Keratinocyte (primary cell): ENCODE results near the gene GPR39.
"Not testable (repeated sequence)": the region's sequence is repeated elsewhere in the genome, so short reads cannot be mapped to it uniquely, and the experiment has no call there.

Source experiments
- EZH2 ChIP-seq: IDR thresholded peaks from one replicate; pipeline ENCODE4 v1.6.1; 2012; ENCODE audit warnings: inconsistent platforms, mild to moderate bottlenecking, low read length, moderate library complexity
- TF ChIP-seq, protein P1 (sequence below), 3 experiments: IDR thresholded peaks in 1 of 3; conservative IDR thresholded peaks in 1 of 3; optimal IDR thresholded peaks in 1 of 3; 2 replicates in 2 of 3; 3 replicates in 1 of 3; pipeline versions ENCODE3 to v1.5.1; 2011; ENCODE audit warnings: low read length in 3 of 3, mild to moderate bottlenecking in 3 of 3, moderate library complexity in 2 of 3, control low read depth in 1 of 3, inconsistent platforms in 1 of 3; ENCODE audit not compliant: insufficient read depth in 2 of 3; ENCODE audit errors: extremely low read depth in 1 of 3

DNA sequence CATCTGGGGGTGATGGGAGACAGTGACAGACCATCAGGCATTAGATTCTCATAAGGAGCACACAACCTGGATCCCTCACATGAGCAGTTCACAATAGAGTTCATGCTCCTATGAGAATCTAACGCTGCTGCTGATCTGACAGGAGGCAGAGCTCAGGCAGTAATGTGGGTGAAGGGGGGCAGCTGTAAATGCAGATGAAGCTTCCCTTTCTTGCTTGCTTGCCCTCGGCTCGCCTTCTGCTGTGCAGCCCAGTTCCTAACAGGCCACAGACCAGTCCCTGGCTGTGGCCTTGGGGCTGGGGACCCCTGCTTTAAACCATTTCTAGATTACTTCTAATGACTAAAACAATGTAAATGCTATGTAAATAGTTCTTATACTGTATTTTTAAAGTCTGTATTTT lies 19.6 kb upstream of the GPR39 start:
- TF ChIP-seq, protein P1, sequence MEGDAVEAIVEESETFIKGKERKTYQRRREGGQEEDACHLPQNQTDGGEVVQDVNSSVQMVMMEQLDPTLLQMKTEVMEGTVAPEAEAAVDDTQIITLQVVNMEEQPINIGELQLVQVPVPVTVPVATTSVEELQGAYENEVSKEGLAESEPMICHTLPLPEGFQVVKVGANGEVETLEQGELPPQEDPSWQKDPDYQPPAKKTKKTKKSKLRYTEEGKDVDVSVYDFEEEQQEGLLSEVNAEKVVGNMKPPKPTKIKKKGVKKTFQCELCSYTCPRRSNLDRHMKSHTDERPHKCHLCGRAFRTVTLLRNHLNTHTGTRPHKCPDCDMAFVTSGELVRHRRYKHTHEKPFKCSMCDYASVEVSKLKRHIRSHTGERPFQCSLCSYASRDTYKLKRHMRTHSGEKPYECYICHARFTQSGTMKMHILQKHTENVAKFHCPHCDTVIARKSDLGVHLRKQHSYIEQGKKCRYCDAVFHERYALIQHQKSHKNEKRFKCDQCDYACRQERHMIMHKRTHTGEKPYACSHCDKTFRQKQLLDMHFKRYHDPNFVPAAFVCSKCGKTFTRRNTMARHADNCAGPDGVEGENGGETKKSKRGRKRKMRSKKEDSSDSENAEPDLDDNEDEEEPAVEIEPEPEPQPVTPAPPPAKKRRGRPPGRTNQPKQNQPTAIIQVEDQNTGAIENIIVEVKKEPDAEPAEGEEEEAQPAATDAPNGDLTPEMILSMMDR (optimal IDR thresholded peaks at IDR 0.05 in 1 of 3, IDR thresholded peaks at IDR 0.05 in 1 of 3, conservative IDR thresholded peaks at IDR 0.05 in 1 of 3; ENCODE audit: extremely low read depth in 1 of 3, insufficient read depth in 2 of 3, low read length in 3 of 3) = not testable (repeated sequence)
- not testable (repeated sequence) for TF ChIP-seq EZH2
